ENCODE measurements around the gene XIRP2. TPM values are rescaled to one million over a fixed set of nuclear protein-coding genes. Genes with fewer than 3 reads are reported as not detected.

Gene XIRP2
- total RNA-seq, 5 donors from 2014 or later (not counting 1 experiment from before 2014, with no cell fraction given) = not detected

- no peak for ATAC-seq (replicated peaks in 1 of 4)
- Mint-ChIP-seq H3K27ac (no peak overlapping the region), H3K4me1 (no peaks in the 10 kb centered on the region), H3K9me3 (peaks cover 7 to 16% (median 9%) of the 10 kb centered on the region in 3 donors), H3K36me3 (no peaks in the 10 kb centered on the region), H3K4me3 (no peak overlapping the region), H3K27me3 (peaks cover 0 to 6% of the 10 kb centered on the region in 2 donors)
- no peak for DNase-seq
- no peaks in the 10 kb centered on the region for H3K36me3 ChIP-seq (ENCODE audit: control insufficient read depth in 2 of 2, extremely low read depth in 1 of 2, insufficient read depth in 1 of 2, low read length in 1 of 2)
- ChIA-PET CTCF (no interaction called here), POLR2A (no interaction called here)
- H3K4me3 ChIP-seq (ENCODE audit: control insufficient read depth in 1 of 2, extremely low read depth in 1 of 2, low read length in 1 of 2) = no peak overlapping the region
- no peaks in the 10 kb centered on the region for H3K4me1 ChIP-seq (ENCODE audit: control insufficient read depth in 1 of 2, extremely low read depth in 1 of 2, insufficient read depth in 2 of 2, low read length in 2 of 2)
- no CpG with 5 or more reads among the region's 3 CpGs for WGBS (ENCODE audit: insufficient coverage)
- no peak overlapping the region for H3K27ac ChIP-seq (ENCODE audit: low read length)
- H3K27me3 ChIP-seq (replicated peaks in 1 of 2; ENCODE audit: control insufficient read depth in 2 of 2, extremely low read depth in 1 of 2, insufficient read depth in 2 of 2, low read length in 1 of 2) = no peaks in the 10 kb centered on the region
- no peaks in the 10 kb centered on the region for H3K9me3 ChIP-seq
Observed at GRCh38 chr2:167271932-167272331, 383.7 kb downstream of the XIRP2 start.

DNA sequence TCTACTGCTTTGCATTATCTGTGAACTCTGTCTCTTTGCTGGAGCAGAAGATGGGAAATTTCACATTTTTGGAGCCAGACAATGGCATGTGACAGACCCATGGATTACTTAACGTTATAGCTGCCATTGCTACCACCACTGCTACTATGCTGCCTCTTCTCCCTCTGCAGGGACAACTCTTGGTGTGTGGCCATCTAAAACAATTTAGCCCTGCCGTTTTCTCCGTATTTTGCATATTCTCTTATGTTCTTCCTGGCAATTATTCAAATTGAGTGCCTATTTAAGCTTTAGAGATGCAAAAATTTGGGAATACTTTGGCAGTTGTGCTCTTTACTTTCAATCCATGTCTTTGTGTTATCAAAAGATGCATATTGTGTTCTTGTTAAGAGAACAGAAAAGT, 386.8 kb downstream of the XIRP2 start:
- Histone ChIP-seq H3K9me3 (no peaks in the 10 kb centered on the region), H3K36me3 (ENCODE audit: control insufficient read depth in 2 of 2, extremely low read depth in 1 of 2, insufficient read depth in 1 of 2, low read length in 1 of 2) (no peaks in the 10 kb centered on the region), H3K27me3 (replicated peaks in 1 of 2; ENCODE audit: control insufficient read depth in 2 of 2, extremely low read depth in 1 of 2, insufficient read depth in 2 of 2, low read length in 1 of 2) (no peaks in the 10 kb centered on the region), H3K27ac (ENCODE audit: low read length) (no peak overlapping the region), H3K4me1 (ENCODE audit: control insufficient read depth in 1 of 2, extremely low read depth in 1 of 2, insufficient read depth in 2 of 2, low read length in 2 of 2) (no peaks in the 10 kb centered on the region), H3K4me3 (ENCODE audit: control insufficient read depth in 1 of 2, extremely low read depth in 1 of 2, low read length in 1 of 2) (no peak overlapping the region)
- no peak overlapping the region for H3K27ac Mint-ChIP-seq
- H3K9me3 Mint-ChIP-seq = peaks cover 0 to 4% (median 0%) of the 10 kb centered on the region in 3 donors
- DNase-seq = no peak
- 43% methylated on average over 1 of the region's 3 CpGs for WGBS (ENCODE audit: insufficient coverage)
- no peaks in the 10 kb centered on the region for H3K4me1 Mint-ChIP-seq
- H3K4me3 Mint-ChIP-seq = no peak overlapping the region
- ChIA-PET POLR2A (no interaction called here), CTCF (interaction anchor here in 1 of 2 donors (0.6 kb wide), 1 partner anchor 21 kb away, joined by 6 read pairs; no protein-coding TSS in a partner anchor)
- no peak for ATAC-seq (replicated peaks in 1 of 4)
- H3K36me3 Mint-ChIP-seq = no peaks in the 10 kb centered on the region
- H3K27me3 Mint-ChIP-seq = peaks cover 0 to 6% of the 10 kb centered on the region in 2 donors

DNA sequence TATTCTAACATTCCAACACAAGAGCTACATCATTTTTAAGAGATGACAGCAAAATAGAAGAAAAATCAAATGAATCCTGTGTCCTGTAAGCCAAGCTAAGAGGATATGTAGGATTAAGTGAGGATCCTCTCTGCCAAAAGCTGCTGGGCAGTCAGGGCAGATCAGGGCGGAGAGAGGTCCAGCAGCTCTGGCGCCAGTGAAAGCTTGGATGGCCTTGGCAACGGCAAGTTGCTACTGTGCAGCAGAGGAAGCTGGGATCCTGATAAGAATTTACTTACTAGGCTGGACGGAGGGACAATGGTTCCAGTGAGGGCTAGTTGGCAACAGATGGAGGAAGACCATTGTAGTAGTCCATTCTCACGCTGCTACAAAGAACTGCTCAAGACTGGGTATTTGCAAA, 391.5 kb downstream of the XIRP2 start:
- no peak for DNase-seq
- H3K4me3 ChIP-seq (ENCODE audit: control insufficient read depth in 1 of 2, extremely low read depth in 1 of 2, low read length in 1 of 2) = no peak overlapping the region
- H3K36me3 ChIP-seq (ENCODE audit: control insufficient read depth in 2 of 2, extremely low read depth in 1 of 2, insufficient read depth in 1 of 2, low read length in 1 of 2) = no peaks in the 10 kb centered on the region
- H3K36me3 Mint-ChIP-seq = no peaks in the 10 kb centered on the region
- no peaks in the 10 kb centered on the region for H3K27me3 ChIP-seq (replicated peaks in 1 of 2; ENCODE audit: control insufficient read depth in 2 of 2, extremely low read depth in 1 of 2, insufficient read depth in 2 of 2, low read length in 1 of 2)
- 93% methylated on average over 3 of the region's 5 CpGs for WGBS (ENCODE audit: insufficient coverage)
- peaks cover 0 to 13% (median 0%) of the 10 kb centered on the region in 3 donors for H3K9me3 Mint-ChIP-seq
- no peak overlapping the region for H3K27ac Mint-ChIP-seq
- peaks cover 0 to 26% of the 10 kb centered on the region in 2 donors for H3K27me3 Mint-ChIP-seq
- ATAC-seq (replicated peaks in 1 of 4) = no peak
- no peak overlapping the region for H3K4me3 Mint-ChIP-seq
- no peak overlapping the region for H3K27ac ChIP-seq (ENCODE audit: low read length)
- H3K9me3 ChIP-seq = no peaks in the 10 kb centered on the region
- CTCF ChIA-PET = no interaction called here
- H3K4me1 ChIP-seq (ENCODE audit: control insufficient read depth in 1 of 2, extremely low read depth in 1 of 2, insufficient read depth in 2 of 2, low read length in 2 of 2) = no peaks in the 10 kb centered on the region
- H3K4me1 Mint-ChIP-seq = no peaks in the 10 kb centered on the region
- POLR2A ChIA-PET = no interaction called here

DNA sequence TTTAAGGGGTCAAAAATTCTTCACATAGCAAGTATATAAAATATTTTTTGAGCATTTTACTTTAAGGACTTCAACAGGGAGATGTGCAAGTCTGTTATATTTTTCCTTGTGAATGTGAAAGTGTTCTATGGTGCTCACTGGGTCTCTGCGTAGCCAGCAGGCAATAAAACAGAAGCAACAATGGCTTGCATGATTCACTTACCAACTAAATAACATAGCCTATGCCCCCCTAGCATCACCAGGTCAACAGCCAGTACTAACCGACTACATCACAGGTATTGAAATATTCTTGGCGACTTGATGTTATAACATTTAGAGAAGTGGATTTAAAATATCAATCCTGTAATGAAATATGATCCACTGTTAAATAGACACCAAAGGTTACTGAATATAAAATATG, 398.9 kb downstream of the XIRP2 start:
- Histone ChIP-seq H3K4me1 (ENCODE audit: control insufficient read depth in 1 of 2, extremely low read depth in 1 of 2, insufficient read depth in 2 of 2, low read length in 2 of 2) (no peaks in the 10 kb centered on the region), H3K27me3 (replicated peaks in 1 of 2; ENCODE audit: control insufficient read depth in 2 of 2, extremely low read depth in 1 of 2, insufficient read depth in 2 of 2, low read length in 1 of 2) (peaks cover 0 to 1% of the 10 kb centered on the region in 2 experiments), H3K36me3 (ENCODE audit: control insufficient read depth in 2 of 2, extremely low read depth in 1 of 2, insufficient read depth in 1 of 2, low read length in 1 of 2) (no peaks in the 10 kb centered on the region), H3K27ac (ENCODE audit: low read length) (no peak overlapping the region), H3K4me3 (ENCODE audit: control insufficient read depth in 1 of 2, extremely low read depth in 1 of 2, low read length in 1 of 2) (no peak overlapping the region), H3K9me3 (no peaks in the 10 kb centered on the region)
- ChIA-PET CTCF (interaction anchor here in 1 of 2 donors (0.6 kb wide), 1 partner anchor 16 kb away, joined by 3 read pairs; no protein-coding TSS in a partner anchor), POLR2A (no interaction called here)
- H3K36me3 Mint-ChIP-seq = no peaks in the 10 kb centered on the region
- ATAC-seq (replicated peaks in 1 of 4) (no peak), DNase-seq (no peak)
- peaks cover 20 to 35% of the 10 kb centered on the region in 2 donors for H3K27me3 Mint-ChIP-seq
- peaks cover 0 to 7% (median 3%) of the 10 kb centered on the region in 3 donors for H3K4me1 Mint-ChIP-seq
- no peak overlapping the region for H3K27ac Mint-ChIP-seq
- WGBS (ENCODE audit: insufficient coverage) = 100% methylated on average over 1 of the region's 3 CpGs
- H3K4me3 Mint-ChIP-seq = no peak overlapping the region
- peaks cover 0 to 4% (median 0%) of the 10 kb centered on the region in 3 donors for H3K9me3 Mint-ChIP-seq

DNA sequence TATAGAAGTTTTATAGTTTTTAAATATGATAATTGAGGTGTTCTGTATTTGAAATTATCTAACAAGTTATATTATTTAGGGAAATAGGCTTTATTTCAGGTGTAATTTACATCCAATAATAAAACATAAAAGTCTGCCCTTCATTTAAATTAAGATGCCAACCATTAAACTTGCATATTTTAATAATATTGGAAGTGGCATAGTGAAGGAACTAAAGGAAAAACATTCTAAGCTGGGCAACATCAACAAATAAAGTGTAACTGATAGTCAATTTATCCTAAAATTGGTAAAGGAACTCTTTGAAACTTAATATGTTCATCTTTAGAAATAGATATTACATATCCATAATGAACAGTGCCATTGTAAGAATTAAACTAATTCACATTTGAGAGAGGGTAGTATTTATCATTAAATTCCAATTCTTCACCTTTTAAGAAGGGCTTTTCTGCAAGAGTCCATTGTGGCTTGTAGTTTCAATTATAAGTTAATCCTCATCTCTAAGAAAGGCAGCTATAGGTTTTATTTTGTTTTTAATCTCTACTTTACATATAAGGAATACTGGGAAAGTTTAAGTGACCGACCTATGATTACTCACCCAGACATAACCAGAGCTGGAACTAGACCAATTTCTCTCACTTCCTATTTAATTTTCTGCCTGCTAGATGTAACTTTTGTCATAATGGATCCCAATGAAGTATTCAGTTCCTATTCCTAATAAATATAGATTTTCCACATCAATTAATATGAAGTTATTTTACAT, 401.6 kb downstream of the XIRP2 start:
- CTCF ChIA-PET = no interaction called here
- Mint-ChIP-seq H3K4me1 (peaks cover 13 to 20% (median 18%) of the 10 kb centered on the region in 3 donors), H3K36me3 (no peaks in the 10 kb centered on the region), H3K27ac (no peak overlapping the region), H3K9me3 (no peaks in the 10 kb centered on the region), H3K4me3 (no peak overlapping the region), H3K27me3 (peaks cover 23 to 39% of the 10 kb centered on the region in 2 donors)
- H3K27ac ChIP-seq (ENCODE audit: low read length) = no peak overlapping the region
- no CpG with 5 or more reads among the region's 1 CpG for WGBS (ENCODE audit: insufficient coverage)
- DNase-seq = no peak
- POLR2A ChIA-PET = no interaction called here
- H3K9me3 ChIP-seq = no peaks in the 10 kb centered on the region
- H3K36me3 ChIP-seq (ENCODE audit: control insufficient read depth in 2 of 2, extremely low read depth in 1 of 2, insufficient read depth in 1 of 2, low read length in 1 of 2) = no peaks in the 10 kb centered on the region
- H3K4me1 ChIP-seq (ENCODE audit: control insufficient read depth in 1 of 2, extremely low read depth in 1 of 2, insufficient read depth in 2 of 2, low read length in 2 of 2) = peaks cover 10 to 18% of the 10 kb centered on the region in 2 experiments
- peaks cover 0 to 21% of the 10 kb centered on the region in 2 experiments for H3K27me3 ChIP-seq (replicated peaks in 1 of 2; ENCODE audit: control insufficient read depth in 2 of 2, extremely low read depth in 1 of 2, insufficient read depth in 2 of 2, low read length in 1 of 2)
- no peak overlapping the region for H3K4me3 ChIP-seq (ENCODE audit: control insufficient read depth in 1 of 2, extremely low read depth in 1 of 2, low read length in 1 of 2)
- no peak for ATAC-seq (replicated peaks in 1 of 4)

- POLR2A ChIA-PET = no interaction called here
- peak within 1 kb of the TSS in 1 of 2 donors; percentile 50 for H3K27ac Mint-ChIP-seq
- under 1% methylated on average over 73 of the region's 79 CpGs for WGBS (ENCODE audit: insufficient coverage)
- Histone ChIP-seq H3K27me3 (replicated peaks in 1 of 2; ENCODE audit: control insufficient read depth in 2 of 2, extremely low read depth in 1 of 2, insufficient read depth in 2 of 2, low read length in 1 of 2) (peaks cover 6 to 21% of the 10 kb centered on the region in 2 experiments), H3K9me3 (no peaks in the 10 kb centered on the region), H3K36me3 (ENCODE audit: control insufficient read depth in 2 of 2, extremely low read depth in 1 of 2, insufficient read depth in 1 of 2, low read length in 1 of 2) (no peaks in the 10 kb centered on the region), H3K4me3 (ENCODE audit: control insufficient read depth in 1 of 2, extremely low read depth in 1 of 2, low read length in 1 of 2) (peak within 1 kb of the TSS; percentile 34 to 75), H3K4me1 (ENCODE audit: control insufficient read depth in 1 of 2, extremely low read depth in 1 of 2, insufficient read depth in 2 of 2, low read length in 2 of 2) (peaks cover 10 to 18% of the 10 kb centered on the region in 2 experiments), H3K27ac (ENCODE audit: low read length) (no peak within 1 kb of the TSS)
- H3K36me3 Mint-ChIP-seq = no peaks in the 10 kb centered on the region
- H3K27me3 Mint-ChIP-seq = peaks cover 16 to 42% of the 10 kb centered on the region in 2 donors
- peak within 1 kb of the TSS; percentile 66 to 92 (median 69) for H3K4me3 Mint-ChIP-seq
- CTCF ChIA-PET = no interaction called here
- H3K9me3 Mint-ChIP-seq = no peaks in the 10 kb centered on the region
- peaks cover 15 to 22% (median 20%) of the 10 kb centered on the region in 3 donors for H3K4me1 Mint-ChIP-seq
- DNase-seq (peak in 27 of 35 experiments; percentile 6 to 52 (median 25)), ATAC-seq (replicated peaks in 1 of 4) (peak; percentile 72 to 91 (median 82))
Observed at GRCh38 chr2:167292430-167293171, 404.3 kb downstream of the XIRP2 start, which contains the start of gene B3GALT1. Gene B3GALT1 (plus strand): TSS chr2:167293001.
